ENCODE data around the gene ZNF639. TPM values are rescaled to one million over a fixed set of nuclear protein-coding genes. Genes with fewer than 3 reads are reported as not detected.

Gene ZNF639
- total RNA-seq, 1 donor from 2014 or later, result 51.6 TPM

GRCh38 chr3:179333084-179333483 lies 10.3 kb downstream of the ZNF639 start:
- no peak overlapping the region for H3K4me3 ChIP-seq (ENCODE audit: low read depth, low read length)
- no peak for TF ChIP-seq CTCF (IDR thresholded peaks at IDR 0.05; ENCODE audit: insufficient read depth, low read length, severe bottlenecking)
- DNase-seq (ENCODE audit: low read depth), result no peak
- FAIRE-seq, result no peak
- peaks cover 10% of the 10 kb centered on the region for H3K36me3 ChIP-seq (ENCODE audit: control insufficient read depth, insufficient read depth, low read length)
- H3K27me3 ChIP-seq (ENCODE audit: control insufficient read depth, insufficient read depth, low read length), result no peaks in the 10 kb centered on the region

- TF ChIP-seq CTCF (IDR thresholded peaks at IDR 0.05; ENCODE audit: insufficient read depth, low read length, severe bottlenecking), result no peak
Observed at GRCh38 chr3:179336345-179336929, 13.6 kb downstream of the ZNF639 start.

GRCh38 chr3:179347345-179348194 lies 24.7 kb downstream of the ZNF639 start, which contains the start of gene MFN1:
MFN1 (plus strand) TSS chr3:179347709; CDS start chr3:179348852, 1,143 bp downstream.
- no peak for TF ChIP-seq CTCF (IDR thresholded peaks at IDR 0.05; ENCODE audit: insufficient read depth, low read length, severe bottlenecking)
- Histone ChIP-seq H3K4me3 (ENCODE audit: low read depth, low read length) (peak within 1 kb of the TSS; percentile 94), H3K27me3 (ENCODE audit: control insufficient read depth, insufficient read depth, low read length) (no peaks in the 10 kb centered on the region), H3K36me3 (ENCODE audit: control insufficient read depth, insufficient read depth, low read length) (no peaks in the 10 kb centered on the region)
- DNase-seq (ENCODE audit: low read depth) (peak; percentile 92), FAIRE-seq (peak; percentile 43)

More at GRCh38 chr3:179336345-179336929, 13.6 kb downstream of the ZNF639 start:
- FAIRE-seq, result no peak
- no peak overlapping the region for H3K4me3 ChIP-seq (ENCODE audit: low read depth, low read length)
- H3K27me3 ChIP-seq (ENCODE audit: control insufficient read depth, insufficient read depth, low read length), result no peaks in the 10 kb centered on the region
- DNase-seq (ENCODE audit: low read depth), result no peak
- no peaks in the 10 kb centered on the region for H3K36me3 ChIP-seq (ENCODE audit: control insufficient read depth, insufficient read depth, low read length)

- TF ChIP-seq CTCF (IDR thresholded peaks at IDR 0.05; ENCODE audit: insufficient read depth, low read length, severe bottlenecking), result no peak
- Histone ChIP-seq H3K4me3 (ENCODE audit: low read depth, low read length) (peak overlapping the region; percentile 94), H3K36me3 (ENCODE audit: control insufficient read depth, insufficient read depth, low read length) (no peaks in the 10 kb centered on the region), H3K27me3 (ENCODE audit: control insufficient read depth, insufficient read depth, low read length) (no peaks in the 10 kb centered on the region)
- FAIRE-seq, result no peak
- DNase-seq (ENCODE audit: low read depth), result peak; percentile 39
Observed at GRCh38 chr3:179348325-179349013, 25.6 kb downstream of the ZNF639 start.

GRCh38 chr3:179355996-179356395 lies 33.2 kb downstream of the ZNF639 start:
- no peak for TF ChIP-seq CTCF (IDR thresholded peaks at IDR 0.05; ENCODE audit: insufficient read depth, low read length, severe bottlenecking)
- H3K27me3 ChIP-seq (ENCODE audit: control insufficient read depth, insufficient read depth, low read length), result no peaks in the 10 kb centered on the region
- no peak for DNase-seq (ENCODE audit: low read depth)
- FAIRE-seq, result peak; percentile 77
- H3K4me3 ChIP-seq (ENCODE audit: low read depth, low read length), result no peak overlapping the region
- peaks cover 6% of the 10 kb centered on the region for H3K36me3 ChIP-seq (ENCODE audit: control insufficient read depth, insufficient read depth, low read length)

All from bronchial epithelial cell (primary cell).